Pancreas (tissue), 10 donors: ENCODE measurements around the gene LAMP5. TPM values are rescaled to one million over a fixed set of nuclear protein-coding genes. Genes with fewer than 3 reads are reported as not detected.

Experiments used
- ATAC-seq, 4 donors: fragments of 200-7000 bp; cut with Tn5 transposase; one replicate each; pipeline versions ENCODE4 v1.8.0 to v1.9.1; 2020; ENCODE audit warnings: mild to moderate bottlenecking in 4 of 4, moderate library complexity in 4 of 4
- DNase-seq, 6 donors: peaks; one replicate each; pipeline ENCODE4 v3.0.0-alpha.2; 2020
- FAIRE-seq: peaks from 2 replicates; lab custom pipeline; 2012; peaks lifted over from hg19 to GRCh38; lab: Jason Lieb, UNC
- H3K27ac ChIP-seq, 4 donors: fragments of 200-600 bp; sonication (generic); 1 replicate in 3 of 4; 2 replicates in 1 of 4; pipeline versions ENCODE4 v1.5.0 to v1.8.0; 2020
- H3K27me3 ChIP-seq, 4 donors: fragments of 200-600 bp; one replicate each; pipeline ENCODE4 v1.8.0; 2021
- H3K36me3 ChIP-seq, 3 donors: fragments of 200-600 bp; sonication (generic) in 1 of 3; one replicate each; pipeline versions ENCODE4 v1.5.0 to v1.8.0; 2020 to 2021
- H3K4me1 ChIP-seq, 3 donors: fragments of 200-600 bp; one replicate each; pipeline ENCODE4 v1.8.0; 2021
- H3K4me3 ChIP-seq, 4 donors: fragments of 200-600 bp; sonication (generic) in 2 of 4; one replicate each; pipeline versions ENCODE4 v1.5.0 to v1.8.0; 2020 to 2021
- H3K9me3 ChIP-seq, 4 donors: fragments of 200-600 bp; one replicate each; pipeline ENCODE4 v1.8.0; 2021
- CTCF ChIP-seq, 4 donors: fragments of 200-600 bp; sonication (generic) in 3 of 4; IDR thresholded peaks; one replicate each; pipeline versions ENCODE4 v1.5.0 to v1.8.0; 2021; ENCODE audit warnings: antibody characterized with exemption in 4 of 4
- WGBS, 2 donors: extraction: QIAGEN DNeasy Blood & Tissue Kit; methylation state at CpG; one replicate each; pipeline ENCODE4 v1.1.7; 2013; 5-methylcytosine and 5-hydroxymethylcytosine counted together
- intact Hi-C, 3 donors: fragments of 100-400 bp; cut with DNase I; formaldehyde crosslinking; loops; one replicate each; pipeline versions ENCODE4 v1.11.1 to v1.14.2; 2022
- polyA plus RNA-seq, 2 donors: library from polyadenylated mRNA; stranded (reverse); fragments of 200-250 nt; gene quantifications; one replicate each; pipeline ENCODE4 v1.2.3, GENCODE V29; 2013
- total RNA-seq, 6 donors: library from RNA; stranded (reverse); fragmentation: NEBNext Ultra II Directional in 4 of 6; extraction: Animal tissue kit (Norgen Biotek cat#: 25700) in 4 of 6; gene quantifications; one replicate each; pipeline versions ENCODE4 v1.2.1 to v1.2.4, GENCODE V29; 2021 to 2023
- donor health status: healthy with polysubstance abuse.
- donor health status: DM: no; HTN: no; CAD: no; lungs with moderate emphysema.
- donor health status: DM: no; HTN: no; CAD: no.
- donor health status: control.
- donor health status: control.
- donor health status: Bipolar disorder and iron deficiency.
- donor health status: DM: yes; HTN: yes; CAD: no.
- donor health status: DM: no; HTN: no; CAD: no.
- donor health status: DM: no; HTN: no; CAD: no.
- donor health status: DM: yes; HTN: yes; CAD: no.

Gene LAMP5
- total and polyA plus RNA-seq, 8 donors, result 0.09 to 3.9 (median 0.35) TPM; not detected in 3

GRCh38 chr20:9570612-9571011, 56.2 kb downstream of the LAMP5 start:
- FAIRE-seq, result no peak
- H3K36me3 ChIP-seq, result no peaks in the 10 kb centered on the region
- H3K4me3 ChIP-seq, result no peak overlapping the region
- no peaks in the 10 kb centered on the region for H3K9me3 ChIP-seq
- H3K4me1 ChIP-seq, result no peaks in the 10 kb centered on the region
- WGBS, 2 donors, result 62 to 68% methylated on average over 2 of the region's 2 CpGs
- intact Hi-C loops, result no loop called here
- TF ChIP-seq CTCF (IDR thresholded peaks at IDR 0.05), result no peak
- no peak for DNase-seq
- no peak for ATAC-seq
- H3K27ac ChIP-seq, result no peak overlapping the region
- no peaks in the 10 kb centered on the region for H3K27me3 ChIP-seq

GRCh38 chr20:9571783-9572182, 57.4 kb downstream of the LAMP5 start:
- no peak for TF ChIP-seq CTCF (IDR thresholded peaks at IDR 0.05)
- no peak for FAIRE-seq
- ATAC-seq, result no peak
- DNase-seq, result no peak
- WGBS, 2 donors, result 45 to 53% methylated on average over 3 of the region's 3 CpGs
- no peak overlapping the region for H3K4me3 ChIP-seq
- no peaks in the 10 kb centered on the region for H3K4me1 ChIP-seq
- intact Hi-C loops, result no loop called here
- H3K9me3 ChIP-seq, result no peaks in the 10 kb centered on the region
- H3K36me3 ChIP-seq, result no peaks in the 10 kb centered on the region
- H3K27ac ChIP-seq, result no peak overlapping the region
- no peaks in the 10 kb centered on the region for H3K27me3 ChIP-seq

DNA sequence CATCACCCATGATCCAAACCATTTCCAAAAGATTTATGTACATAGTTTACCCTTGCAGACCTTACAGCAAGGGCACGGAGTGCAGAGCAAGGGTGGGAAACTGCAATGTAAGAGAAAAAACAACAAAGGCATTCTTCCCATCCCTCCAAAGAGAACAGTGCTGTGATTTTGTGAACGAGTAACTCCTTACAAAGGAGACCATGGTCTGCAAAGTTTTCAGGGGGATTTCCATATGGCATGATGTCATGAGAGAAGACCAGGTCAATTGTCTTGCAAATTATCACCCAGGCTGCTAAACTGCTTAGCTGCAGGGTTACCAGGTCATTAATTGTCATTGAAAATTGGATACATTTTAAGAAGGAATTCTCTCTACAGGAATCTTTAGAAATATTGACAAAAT, 58.3 kb downstream of the LAMP5 start:
- H3K9me3 ChIP-seq, result no peaks in the 10 kb centered on the region
- no peak overlapping the region for H3K27ac ChIP-seq
- intact Hi-C loops, result no loop called here
- 22 to 23% methylated on average over 2 of the region's 2 CpGs for WGBS, 2 donors
- H3K4me1 ChIP-seq, result no peaks in the 10 kb centered on the region
- H3K4me3 ChIP-seq, result no peak overlapping the region
- TF ChIP-seq CTCF (IDR thresholded peaks at IDR 0.05), result no peak
- H3K36me3 ChIP-seq, result no peaks in the 10 kb centered on the region
- no peak for DNase-seq
- no peak for FAIRE-seq
- ATAC-seq, result no peak
- no peaks in the 10 kb centered on the region for H3K27me3 ChIP-seq

GRCh38 chr20:9573335-9574151, 59.2 kb downstream of the LAMP5 start:
- ATAC-seq (peak in 1 of 4 donors; percentile 18), FAIRE-seq (no peak), DNase-seq (peak in 1 of 6 donors; percentile 33)
- WGBS, 2 donors, result 28% methylated on average over 13 of the region's 13 CpGs
- Histone ChIP-seq H3K4me1 (no peaks in the 10 kb centered on the region), H3K4me3 (no peak overlapping the region), H3K9me3 (no peaks in the 10 kb centered on the region), H3K27ac (no peak overlapping the region), H3K36me3 (no peaks in the 10 kb centered on the region), H3K27me3 (no peaks in the 10 kb centered on the region)
- intact Hi-C loops, result no loop called here
- no peak for TF ChIP-seq CTCF (IDR thresholded peaks at IDR 0.05)

DNA sequence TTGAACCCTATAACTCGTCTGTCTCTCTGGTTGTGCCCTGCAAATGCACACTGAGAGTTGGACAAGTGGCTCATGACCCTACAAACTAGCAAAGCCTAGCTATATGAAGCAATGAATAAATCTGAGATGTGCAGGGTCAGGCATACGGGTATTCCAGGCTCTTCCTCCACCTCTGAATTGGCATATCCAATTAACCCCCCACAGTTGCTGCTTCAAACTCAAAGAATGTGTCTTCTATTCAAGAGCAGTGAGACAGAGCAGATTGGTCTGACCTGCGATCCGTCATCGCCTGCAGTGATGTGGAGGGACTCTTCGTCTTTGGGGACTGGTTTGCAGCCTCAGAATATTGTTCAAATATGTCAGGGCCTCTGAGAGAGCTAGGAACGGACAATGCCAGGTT, 59.8 kb downstream of the LAMP5 start:
- H3K27ac ChIP-seq, result no peak overlapping the region
- intact Hi-C loops, result no loop called here
- ATAC-seq, result no peak
- no peaks in the 10 kb centered on the region for H3K36me3 ChIP-seq
- no peaks in the 10 kb centered on the region for H3K9me3 ChIP-seq
- no peaks in the 10 kb centered on the region for H3K27me3 ChIP-seq
- TF ChIP-seq CTCF (IDR thresholded peaks at IDR 0.05), result no peak
- DNase-seq, result no peak
- no peak overlapping the region for H3K4me3 ChIP-seq
- no peaks in the 10 kb centered on the region for H3K4me1 ChIP-seq
- no peak for FAIRE-seq
- WGBS, 2 donors, result 68 to 82% methylated on average over 7 of the region's 7 CpGs
